Activated CD4-positive, alpha-beta T cell treated with anti-CD3 and anti-CD28 coated beads for 4 hours (primary cell): ENCODE results near the gene PALLD.

Source experiments
- DNase-seq, 2 donors: peaks; one replicate each; pipeline ENCODE4 v3.0.0-alpha.2; 2020

PALLD gene

GRCh38 chr4:168623484-168623883 lies 126.6 kb downstream of the PALLD start:
- no peak for DNase-seq

GRCh38 chr4:168628251-168628650 lies 131.4 kb downstream of the PALLD start:
- no peak for DNase-seq

- no peak for DNase-seq
Measured at GRCh38 chr4:168629566-168629965, 132.7 kb downstream of the PALLD start.

GRCh38 chr4:168630445-168631187 lies 133.8 kb downstream of the PALLD start:
- DNase-seq, result no peak

- DNase-seq, result no peak
Measured at GRCh38 chr4:168631241-168632162, 134.7 kb downstream of the PALLD start.

- no peak for DNase-seq
Measured at GRCh38 chr4:168632301-168632725, 135.5 kb downstream of the PALLD start.

- no peak for DNase-seq
Measured at GRCh38 chr4:168633064-168633463, 136.2 kb downstream of the PALLD start.

GRCh38 chr4:168633496-168633895 lies 136.6 kb downstream of the PALLD start:
- no peak for DNase-seq

- DNase-seq, result no peak
Measured at GRCh38 chr4:168634276-168634802, 137.5 kb downstream of the PALLD start.

GRCh38 chr4:168636040-168636439 lies 139.2 kb downstream of the PALLD start:
- DNase-seq, result no peak

GRCh38 chr4:168636506-168637196 lies 139.8 kb downstream of the PALLD start:
- no peak for DNase-seq

GRCh38 chr4:168637872-168638756 lies 141.3 kb downstream of the PALLD start:
- DNase-seq, result no peak

- DNase-seq, result no peak
Measured at GRCh38 chr4:168639914-168640313, 143.1 kb downstream of the PALLD start.

GRCh38 chr4:168641811-168642140 lies 144.9 kb downstream of the PALLD start:
- no peak for DNase-seq

- no peak for DNase-seq
Measured at GRCh38 chr4:168642591-168642990, 145.7 kb downstream of the PALLD start.

GRCh38 chr4:168643111-168643795 lies 146.4 kb downstream of the PALLD start:
- no peak for DNase-seq

GRCh38 chr4:168643796-168644159 lies 146.9 kb downstream of the PALLD start:
- no peak for DNase-seq

GRCh38 chr4:168646001-168646768 lies 149.3 kb downstream of the PALLD start:
- no peak for DNase-seq

GRCh38 chr4:168647646-168648375 lies 151.0 kb downstream of the PALLD start:
- DNase-seq, result no peak

- DNase-seq, result no peak
Measured at GRCh38 chr4:168648494-168648893, 151.6 kb downstream of the PALLD start.
